WTC11 (cell line): Measurements from ENCODE around the gene NUP37.

ENCODE experiments used
- CREM ChIP-seq: sonication (generic); formaldehyde crosslinking; IDR thresholded peaks from 2 replicates; pipeline ENCODE4 v1.8.1; 2022; ENCODE audit warnings: mild to moderate bottlenecking, missing genetic modification reagents, moderate library complexity
- NR3C1 ChIP-seq: sonication (generic); formaldehyde crosslinking; conservative IDR thresholded peaks from 2 replicates; pipeline ENCODE4 v1.8.1; 2023; ENCODE audit warnings: low read depth, mild to moderate bottlenecking, missing genetic modification reagents
- RORB ChIP-seq: fragments of 250-450 bp; sonication (Bioruptor Pico); IDR thresholded peaks from 2 replicates; pipeline ENCODE4 v1.9.0; 2021; ENCODE audit warnings: mild to moderate bottlenecking
- SMAD3 ChIP-seq: sonication (generic); formaldehyde crosslinking; IDR thresholded peaks from 2 replicates; pipeline ENCODE4 v1.8.0; 2022; ENCODE audit warnings: missing genetic modification reagents, mild to moderate bottlenecking, borderline replicate concordance
- TCF7 ChIP-seq: sonication (generic); formaldehyde crosslinking; IDR thresholded peaks from 2 replicates; pipeline ENCODE4 v1.8.0; 2022; ENCODE audit warnings: mild to moderate bottlenecking, low read depth, missing genetic modification reagents, moderate library complexity
- TF ChIP-seq, protein P1 (sequence below): sonication (generic); formaldehyde crosslinking; IDR thresholded peaks from 2 replicates; pipeline ENCODE4 v1.8.0; 2022; ENCODE audit warnings: mild to moderate bottlenecking, missing genetic modification reagents
- TF ChIP-seq, protein P2 (sequence below): fragments of 200-600 bp; IDR thresholded peaks from 2 replicates; pipeline ENCODE4 v1.8.0; 2022; ENCODE audit warnings: antibody characterized with exemption
- TF ChIP-seq, protein P3 (sequence below): sonication (generic); formaldehyde crosslinking; conservative IDR thresholded peaks from 2 replicates; pipeline ENCODE4 v1.8.1; 2022; ENCODE audit warnings: mild to moderate bottlenecking, missing genetic modification reagents

DNA sequence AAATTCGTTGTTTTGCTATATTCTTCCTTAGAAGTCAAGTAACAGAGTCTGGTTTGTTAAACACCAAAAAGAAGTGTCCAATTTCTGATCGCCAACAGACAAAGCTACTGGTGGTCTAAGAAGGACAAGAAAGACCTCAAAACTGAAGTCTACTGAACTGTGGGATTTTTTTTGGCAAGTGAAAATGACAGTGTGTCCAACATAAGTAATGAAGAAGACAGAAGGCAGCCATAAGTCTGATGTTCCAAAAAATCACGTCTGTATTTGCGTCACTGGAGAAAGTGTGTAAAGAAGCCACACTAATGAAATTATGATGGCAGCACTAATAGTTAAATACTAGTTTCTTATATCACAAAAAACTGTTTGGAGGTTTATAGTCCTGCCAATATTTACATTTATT, 90.8 kb downstream of the NUP37 start:
- TF ChIP-seq, protein P1, sequence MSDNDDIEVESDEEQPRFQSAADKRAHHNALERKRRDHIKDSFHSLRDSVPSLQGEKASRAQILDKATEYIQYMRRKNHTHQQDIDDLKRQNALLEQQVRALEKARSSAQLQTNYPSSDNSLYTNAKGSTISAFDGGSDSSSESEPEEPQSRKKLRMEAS = no peak
- TF ChIP-seq RORB (CRISPR knock-in tag) (no peak), CREM (CRISPR knock-in tag) (no peak), TCF7 (CRISPR knock-in tag) (no peak), SMAD3 (CRISPR knock-in tag) (no peak), NR3C1 (CRISPR knock-in tag) (no peak)
- TF ChIP-seq, protein P2, sequence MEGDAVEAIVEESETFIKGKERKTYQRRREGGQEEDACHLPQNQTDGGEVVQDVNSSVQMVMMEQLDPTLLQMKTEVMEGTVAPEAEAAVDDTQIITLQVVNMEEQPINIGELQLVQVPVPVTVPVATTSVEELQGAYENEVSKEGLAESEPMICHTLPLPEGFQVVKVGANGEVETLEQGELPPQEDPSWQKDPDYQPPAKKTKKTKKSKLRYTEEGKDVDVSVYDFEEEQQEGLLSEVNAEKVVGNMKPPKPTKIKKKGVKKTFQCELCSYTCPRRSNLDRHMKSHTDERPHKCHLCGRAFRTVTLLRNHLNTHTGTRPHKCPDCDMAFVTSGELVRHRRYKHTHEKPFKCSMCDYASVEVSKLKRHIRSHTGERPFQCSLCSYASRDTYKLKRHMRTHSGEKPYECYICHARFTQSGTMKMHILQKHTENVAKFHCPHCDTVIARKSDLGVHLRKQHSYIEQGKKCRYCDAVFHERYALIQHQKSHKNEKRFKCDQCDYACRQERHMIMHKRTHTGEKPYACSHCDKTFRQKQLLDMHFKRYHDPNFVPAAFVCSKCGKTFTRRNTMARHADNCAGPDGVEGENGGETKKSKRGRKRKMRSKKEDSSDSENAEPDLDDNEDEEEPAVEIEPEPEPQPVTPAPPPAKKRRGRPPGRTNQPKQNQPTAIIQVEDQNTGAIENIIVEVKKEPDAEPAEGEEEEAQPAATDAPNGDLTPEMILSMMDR = no peak
- TF ChIP-seq, protein P3, sequence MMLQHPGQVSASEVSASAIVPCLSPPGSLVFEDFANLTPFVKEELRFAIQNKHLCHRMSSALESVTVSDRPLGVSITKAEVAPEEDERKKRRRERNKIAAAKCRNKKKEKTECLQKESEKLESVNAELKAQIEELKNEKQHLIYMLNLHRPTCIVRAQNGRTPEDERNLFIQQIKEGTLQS (CRISPR knock-in tag) = no peak
